ENCODE data around the gene SIGLEC14. TPM values are rescaled to one million over a fixed set of nuclear protein-coding genes. Genes with fewer than 3 reads are reported as not detected.

Gene SIGLEC14
- total and polyA plus RNA-seq, 10 donors: 13.3 to 101 (median 48.9) TPM; not detected in 2

DNA sequence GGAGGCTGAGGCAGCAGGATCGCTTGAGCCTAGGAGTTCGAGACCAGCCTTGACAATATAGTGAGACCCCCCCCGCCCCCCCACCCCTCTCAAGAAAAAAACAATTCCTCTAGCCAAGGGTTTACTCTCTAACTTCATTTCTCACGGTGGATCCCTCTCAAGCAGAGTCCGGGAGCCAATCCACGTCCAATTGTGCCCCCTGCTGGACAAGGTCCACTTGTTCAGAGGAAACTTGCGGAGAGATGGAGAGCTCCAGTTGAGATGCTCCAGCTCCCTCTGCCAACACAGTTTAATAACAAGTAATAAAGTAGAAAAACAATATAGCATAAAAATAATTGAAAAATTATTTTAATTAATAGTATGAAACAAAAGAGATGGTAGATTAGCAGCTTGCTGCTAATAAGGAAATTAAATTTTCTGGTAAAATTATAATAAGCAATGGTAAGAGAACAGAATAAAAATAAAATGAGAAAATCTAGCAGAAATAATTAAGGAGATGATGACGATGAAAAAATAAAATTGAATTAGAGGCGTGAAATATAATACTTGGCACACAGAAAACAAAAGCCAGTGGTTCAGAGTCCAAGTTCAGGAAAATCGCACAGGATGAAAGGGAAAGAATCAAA, 14.5 kb upstream of the SIGLEC14 start:
- no peak for TF ChIP-seq POLR2A (IDR thresholded peaks at IDR 0.05)
- TF ChIP-seq, protein P1, sequence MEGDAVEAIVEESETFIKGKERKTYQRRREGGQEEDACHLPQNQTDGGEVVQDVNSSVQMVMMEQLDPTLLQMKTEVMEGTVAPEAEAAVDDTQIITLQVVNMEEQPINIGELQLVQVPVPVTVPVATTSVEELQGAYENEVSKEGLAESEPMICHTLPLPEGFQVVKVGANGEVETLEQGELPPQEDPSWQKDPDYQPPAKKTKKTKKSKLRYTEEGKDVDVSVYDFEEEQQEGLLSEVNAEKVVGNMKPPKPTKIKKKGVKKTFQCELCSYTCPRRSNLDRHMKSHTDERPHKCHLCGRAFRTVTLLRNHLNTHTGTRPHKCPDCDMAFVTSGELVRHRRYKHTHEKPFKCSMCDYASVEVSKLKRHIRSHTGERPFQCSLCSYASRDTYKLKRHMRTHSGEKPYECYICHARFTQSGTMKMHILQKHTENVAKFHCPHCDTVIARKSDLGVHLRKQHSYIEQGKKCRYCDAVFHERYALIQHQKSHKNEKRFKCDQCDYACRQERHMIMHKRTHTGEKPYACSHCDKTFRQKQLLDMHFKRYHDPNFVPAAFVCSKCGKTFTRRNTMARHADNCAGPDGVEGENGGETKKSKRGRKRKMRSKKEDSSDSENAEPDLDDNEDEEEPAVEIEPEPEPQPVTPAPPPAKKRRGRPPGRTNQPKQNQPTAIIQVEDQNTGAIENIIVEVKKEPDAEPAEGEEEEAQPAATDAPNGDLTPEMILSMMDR (IDR thresholded peaks at IDR 0.05 in 8 of 11, conservative IDR thresholded peaks at IDR 0.05 in 3 of 11): peak; percentile 33 to 76 (median 56)
- peaks cover 3 to 27% (median 8%) of the 10 kb centered on the region in 6 donors for H3K4me1 ChIP-seq
- peaks cover 0 to 51% (median 13%) of the 10 kb centered on the region in 7 donors for H3K27me3 ChIP-seq (replicated peaks in 1 of 7)
- peak; percentile 90 for DNase-seq
- intact Hi-C loops (cut with DNase I; ENCODE audit: low total_unique reads): loop anchor here (5.0 kb wide), 1 partner anchor 329 kb away; no protein-coding TSS in a partner anchor
- no peak overlapping the region for H3K4me3 ChIP-seq
- 12 to 17% (median 13%) methylated on average over 9 to 10 of the region's 10 CpGs for WGBS, 5 donors
- no peaks in the 10 kb centered on the region for H3K36me3 ChIP-seq
- H3K9me3 ChIP-seq: peaks cover 0 to 12% (median 1%) of the 10 kb centered on the region in 8 donors
- no peak overlapping the region for H3K27ac ChIP-seq

DNA sequence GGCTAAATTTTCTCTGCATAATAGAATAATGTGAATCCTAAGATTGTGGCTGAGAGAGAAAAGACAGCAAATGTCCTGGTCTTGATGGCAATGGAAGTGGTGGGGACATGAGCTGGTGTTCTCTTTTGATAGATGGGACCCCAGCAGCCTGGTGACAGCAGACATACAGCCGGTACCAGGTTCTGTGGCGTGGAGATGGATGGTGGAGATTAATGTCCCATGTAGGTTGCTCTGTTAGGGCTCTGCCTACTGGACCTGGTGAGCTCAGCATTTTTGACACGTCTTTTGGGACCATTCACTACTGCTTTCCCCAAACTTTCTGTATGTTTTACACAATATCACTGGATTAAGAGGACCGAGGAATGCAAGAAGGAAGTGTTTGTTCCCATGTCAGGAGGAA, 8.2 kb upstream of the SIGLEC14 start:
- no peak for DNase-seq
- Histone ChIP-seq H3K9me3 (no peaks in the 10 kb centered on the region), H3K4me3 (no peak overlapping the region), H3K4me1 (peaks cover 3 to 73% (median 26%) of the 10 kb centered on the region in 6 donors), H3K36me3 (no peaks in the 10 kb centered on the region), H3K27ac (no peak overlapping the region), H3K27me3 (replicated peaks in 1 of 7) (no peaks in the 10 kb centered on the region)
- TF ChIP-seq, protein P1 (IDR thresholded peaks at IDR 0.05 in 8 of 11, conservative IDR thresholded peaks at IDR 0.05 in 3 of 11): peak in 1 of 11 experiments; percentile 6
- TF ChIP-seq POLR2AphosphoS5 (IDR thresholded peaks at IDR 0.05): no peak
- TF ChIP-seq POLR2A (IDR thresholded peaks at IDR 0.05): no peak
- WGBS, 5 donors: 56 to 83% (median 64%) methylated on average over 4 of the region's 4 CpGs
- intact Hi-C loops (cut with DNase I; ENCODE audit: low total_unique reads): loop anchor here (10.0 kb wide), 1 partner anchor 240 kb away; the partner anchor contains the start of gene SIGLEC10

DNA sequence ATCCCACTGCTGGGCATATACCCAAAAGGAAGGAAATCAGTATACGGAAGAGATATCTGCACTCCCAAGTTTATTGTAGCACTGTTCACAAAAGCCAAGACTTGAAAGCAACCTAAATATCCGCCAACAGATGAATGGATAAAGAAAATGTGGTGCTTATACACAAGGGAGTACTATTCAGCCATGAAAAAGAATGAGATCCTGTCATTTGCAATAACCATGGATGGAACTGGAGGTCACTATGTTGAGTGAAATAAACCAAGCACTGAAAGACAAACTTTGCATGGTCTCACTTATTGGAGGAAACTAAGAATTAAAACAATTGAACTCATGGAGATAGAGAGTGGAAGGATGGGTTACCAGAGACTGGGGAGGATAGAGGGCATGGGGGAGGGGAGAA, 6.5 kb upstream of the SIGLEC14 start:
- Histone ChIP-seq H3K36me3 (no peaks in the 10 kb centered on the region), H3K27me3 (replicated peaks in 1 of 7) (no peaks in the 10 kb centered on the region), H3K4me1 (peaks cover 3 to 78% (median 26%) of the 10 kb centered on the region in 6 donors), H3K9me3 (no peaks in the 10 kb centered on the region), H3K27ac (no peak overlapping the region), H3K4me3 (no peak overlapping the region)
- no peak for DNase-seq
- TF ChIP-seq POLR2AphosphoS5 (IDR thresholded peaks at IDR 0.05): no peak
- TF ChIP-seq POLR2A (IDR thresholded peaks at IDR 0.05): no peak
- TF ChIP-seq, protein P1 (IDR thresholded peaks at IDR 0.05 in 8 of 11, conservative IDR thresholded peaks at IDR 0.05 in 3 of 11): no peak
- intact Hi-C loops (cut with DNase I; ENCODE audit: low total_unique reads): loop anchor here (10.0 kb wide), 1 partner anchor 238 kb away; the partner anchor contains the start of gene SIGLEC10
- WGBS, 5 donors: 31 to 88% (median 63%) methylated on average over 2 of the region's 2 CpGs

DNA sequence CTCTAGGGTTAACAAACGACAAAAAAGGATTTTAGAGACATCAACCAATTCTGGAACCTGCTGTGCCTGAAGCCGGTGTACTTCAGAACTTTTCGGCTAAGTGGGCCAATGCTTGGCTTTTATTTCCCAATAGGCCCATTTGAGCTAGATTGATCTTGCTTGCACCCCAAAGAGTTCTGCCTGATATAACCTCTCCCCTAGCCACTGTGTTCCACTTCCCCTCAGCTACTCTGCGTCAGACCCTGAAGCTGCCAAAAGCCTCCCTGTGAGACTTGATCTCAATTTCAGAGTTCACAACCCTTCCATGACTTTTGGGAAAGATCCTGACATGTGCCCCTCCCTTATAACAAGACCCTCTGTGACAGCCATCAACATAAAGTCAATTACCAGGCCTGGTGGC, 5.6 kb upstream of the SIGLEC14 start:
- no peak for DNase-seq
- Histone ChIP-seq H3K4me1 (peaks cover 3 to 75% (median 28%) of the 10 kb centered on the region in 6 donors), H3K36me3 (no peaks in the 10 kb centered on the region), H3K27me3 (replicated peaks in 1 of 7) (no peaks in the 10 kb centered on the region), H3K27ac (peak overlapping the region in 7 of 8 donors; percentile 49 to 84 (median 74)), H3K4me3 (no peak overlapping the region), H3K9me3 (no peaks in the 10 kb centered on the region)
- TF ChIP-seq, protein P1 (IDR thresholded peaks at IDR 0.05 in 8 of 11, conservative IDR thresholded peaks at IDR 0.05 in 3 of 11): no peak
- TF ChIP-seq POLR2A (IDR thresholded peaks at IDR 0.05) (no peak), POLR2AphosphoS5 (IDR thresholded peaks at IDR 0.05) (peak in 1 of 3 donors; percentile 7)
- intact Hi-C loops (cut with DNase I; ENCODE audit: low total_unique reads): loop anchor here (10.0 kb wide), 1 partner anchor 237 kb away; the partner anchor contains the start of gene SIGLEC10
- WGBS, 5 donors: 41 to 72% (median 57%) methylated on average over 4 of the region's 4 CpGs

All from spleen (tissue), 11 donors.